HEK293 (cell line): ENCODE measurements around the gene FOXS1.

Experiments used
- CTCF ChIA-PET: fragments of 350-600 bp; formaldehyde crosslinking; extraction: SDS; loops from one replicate; lab custom pipeline; 2021; ENCODE audit warnings: antibody characterized with exemption; lab: Yijun Ruan, JAX
- POLR2A ChIA-PET: fragments of 300-600 bp; formaldehyde crosslinking; extraction: SDS; loops from one replicate; lab custom pipeline; 2020; ENCODE audit warnings: antibody characterized with exemption, inconsistent platforms; lab: Yijun Ruan, JAX
- H3K27ac ChIP-seq: fragments of 200-500 bp; sonication (Bioruptor generic); 2 replicates; pipeline ENCODE4 v1.5.1; 2014; ENCODE audit warnings: low read depth, low read length, control low read depth, inconsistent platforms; ENCODE audit errors: extremely low read depth
- H3K36me3 ChIP-seq, 2 experiments: fragments of 200-500 bp in 1 of 2; sonication (Bioruptor generic) in 1 of 2; 1 replicate in 1 of 2; 2 replicates in 1 of 2; pipeline ENCODE4 v1.5.1; 2014 to 2017; ENCODE audit warnings: inconsistent platforms in 2 of 2, low read length in 2 of 2; ENCODE audit not compliant: control insufficient read depth in 2 of 2, insufficient read depth in 1 of 2
- H3K4me1 ChIP-seq: fragments of 200-500 bp; sonication (Bioruptor generic); 2 replicates; pipeline ENCODE4 v1.5.1; 2014; ENCODE audit warnings: mild to moderate bottlenecking, low read length, inconsistent platforms; ENCODE audit not compliant: control insufficient read depth, insufficient read depth
- H3K4me3 ChIP-seq: 2 replicates; pipeline ENCODE4 v1.5.1; 2011; ENCODE audit warnings: low read depth, mild to moderate bottlenecking, control low read depth, low read length, moderate library complexity
- H3K9me3 ChIP-seq: fragments of 200-500 bp; sonication (Bioruptor generic); 2 replicates; pipeline ENCODE4 v1.5.1; 2014; ENCODE audit warnings: low read depth, low read length, inconsistent platforms; ENCODE audit not compliant: control insufficient read depth, insufficient read depth
- CTCF ChIP-seq: fragments of 450-650 bp; formaldehyde crosslinking; IDR thresholded peaks from 2 replicates; pipeline ENCODE4 v1.5.1; 2016; ENCODE audit warnings: missing biosample characterization, missing genetic modification characterization
- EGR2 ChIP-seq: fragments of 450-650 bp; formaldehyde crosslinking; IDR thresholded peaks from 2 replicates; pipeline ENCODE4 v1.5.1; 2016; ENCODE audit warnings: low read depth, missing biosample characterization, missing genetic modification characterization
- IKZF3 ChIP-seq: fragments of 450-650 bp; IDR thresholded peaks from 2 replicates; pipeline ENCODE4 v1.5.0; 2018; ENCODE audit warnings: missing biosample characterization, mild to moderate bottlenecking, missing genetic modification characterization, moderate library complexity
- KLF9 ChIP-seq: fragments of 450-650 bp; formaldehyde crosslinking; IDR thresholded peaks from 2 replicates; pipeline ENCODE4 v1.5.1; 2016; ENCODE audit warnings: missing biosample characterization, missing genetic modification characterization, low read depth
- SCRT1 ChIP-seq: fragments of 450-650 bp; formaldehyde crosslinking; IDR thresholded peaks from 2 replicates; pipeline ENCODE4 v1.5.1; 2016; ENCODE audit warnings: missing biosample characterization, missing genetic modification characterization, borderline replicate concordance
- YY1 ChIP-seq: fragments of 450-650 bp; formaldehyde crosslinking; IDR thresholded peaks from 2 replicates; pipeline ENCODE4 v1.5.1; 2018; ENCODE audit warnings: missing biosample characterization, missing genetic modification characterization
- YY2 ChIP-seq: fragments of 450-650 bp; formaldehyde crosslinking; IDR thresholded peaks from 2 replicates; pipeline ENCODE4 v1.5.1; 2016; ENCODE audit warnings: missing biosample characterization, missing genetic modification characterization
- ZNF157 ChIP-seq: fragments of 450-650 bp; formaldehyde crosslinking; IDR thresholded peaks from 2 replicates; pipeline ENCODE4 v1.5.1; 2016; ENCODE audit warnings: missing biosample characterization, missing genetic modification characterization
- ZNF223 ChIP-seq: fragments of 450-650 bp; formaldehyde crosslinking; IDR thresholded peaks from 2 replicates; pipeline ENCODE4 v1.5.1; 2016; ENCODE audit warnings: missing biosample characterization, missing genetic modification characterization
- ZNF335 ChIP-seq: fragments of 450-650 bp; formaldehyde crosslinking; conservative IDR thresholded peaks from 2 replicates; pipeline ENCODE4 v1.5.1; 2016; ENCODE audit warnings: missing biosample characterization, missing genetic modification characterization
- ZNF391 ChIP-seq: fragments of 450-650 bp; formaldehyde crosslinking; IDR thresholded peaks from 2 replicates; pipeline ENCODE4 v1.5.1; 2016; ENCODE audit warnings: low read depth, missing biosample characterization, missing genetic modification characterization, borderline replicate concordance
- ZNF394 ChIP-seq: fragments of 450-650 bp; formaldehyde crosslinking; IDR thresholded peaks from 2 replicates; pipeline ENCODE4 v1.5.1; 2016; ENCODE audit warnings: missing biosample characterization, missing genetic modification characterization, mild to moderate bottlenecking, moderate library complexity, borderline replicate concordance
- ZNF404 ChIP-seq: fragments of 450-650 bp; formaldehyde crosslinking; IDR thresholded peaks from 2 replicates; pipeline ENCODE4 v1.5.1; 2017; ENCODE audit warnings: missing biosample characterization, missing genetic modification characterization
- ZNF518A ChIP-seq: fragments of 450-650 bp; formaldehyde crosslinking; conservative IDR thresholded peaks from 2 replicates; pipeline ENCODE4 v1.5.1; 2016; ENCODE audit warnings: low read depth, missing biosample characterization, missing genetic modification characterization
- ZNF530 ChIP-seq: fragments of 450-650 bp; formaldehyde crosslinking; IDR thresholded peaks from 2 replicates; pipeline ENCODE4 v1.5.1; 2016; ENCODE audit warnings: low read depth, missing biosample characterization, missing genetic modification characterization
- ZNF560 ChIP-seq: fragments of 450-650 bp; formaldehyde crosslinking; IDR thresholded peaks from 2 replicates; pipeline ENCODE4 v1.5.1; 2017; ENCODE audit warnings: missing biosample characterization, missing genetic modification characterization, borderline replicate concordance
- ZNF626 ChIP-seq: fragments of 450-650 bp; sonication (Bioruptor Pico); formaldehyde crosslinking; IDR thresholded peaks from 2 replicates; pipeline ENCODE4 v1.5.1; 2018; ENCODE audit warnings: missing biosample characterization, missing genetic modification characterization, inconsistent platforms
- ZNF677 ChIP-seq: fragments of 450-650 bp; IDR thresholded peaks from 2 replicates; pipeline ENCODE4 v1.5.0; 2018; ENCODE audit warnings: missing biosample characterization, mild to moderate bottlenecking, missing genetic modification characterization, moderate library complexity
- ZNF692 ChIP-seq: fragments of 450-650 bp; formaldehyde crosslinking; IDR thresholded peaks from 2 replicates; pipeline ENCODE4 v1.5.1; 2016; ENCODE audit warnings: missing biosample characterization, missing genetic modification characterization
- ZNF747 ChIP-seq: fragments of 450-650 bp; formaldehyde crosslinking; IDR thresholded peaks from 2 replicates; pipeline ENCODE4 v1.5.1; 2016; ENCODE audit warnings: missing biosample characterization, missing genetic modification characterization
- ZNF777 ChIP-seq: fragments of 450-650 bp; formaldehyde crosslinking; IDR thresholded peaks from 2 replicates; pipeline ENCODE4 v1.5.1; 2017; ENCODE audit warnings: missing biosample characterization, missing genetic modification characterization, borderline replicate concordance
- ZNF792 ChIP-seq: fragments of 450-650 bp; formaldehyde crosslinking; IDR thresholded peaks from 2 replicates; pipeline ENCODE4 v1.5.1; 2016; ENCODE audit warnings: missing biosample characterization, missing genetic modification characterization
- TF ChIP-seq, protein P1 (sequence below): fragments of 450-650 bp; formaldehyde crosslinking; IDR thresholded peaks from 2 replicates; pipeline ENCODE4 v1.5.1; 2016; ENCODE audit warnings: missing biosample characterization, missing genetic modification characterization
- TF ChIP-seq, protein P2 (sequence below): fragments of 450-650 bp; formaldehyde crosslinking; IDR thresholded peaks from 2 replicates; pipeline ENCODE4 v1.5.1; 2016; ENCODE audit warnings: missing biosample characterization, missing genetic modification characterization

FOXS1 gene

DNA sequence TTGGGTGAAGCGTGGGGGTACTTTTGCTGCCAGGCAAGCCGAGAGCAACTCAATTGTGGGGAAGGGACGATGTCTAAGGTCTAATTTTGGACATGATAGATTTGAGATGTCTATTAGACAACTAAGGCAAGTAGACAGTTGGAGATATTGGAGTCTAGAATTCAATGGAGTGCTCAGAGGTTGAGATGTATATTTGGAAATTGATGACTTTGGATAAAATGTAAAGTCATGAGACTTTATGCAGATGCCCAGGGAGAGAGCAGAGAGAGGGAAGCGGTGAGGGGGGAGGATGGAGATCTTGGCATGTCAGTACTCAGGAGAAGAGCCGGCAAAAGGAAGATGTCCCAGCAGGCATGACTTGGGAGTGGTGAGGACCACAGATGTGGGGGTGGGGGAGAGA, 19.3 kb downstream of the FOXS1 start:
- TF ChIP-seq SCRT1 (tag by site-specific recombination) (no peak), ZNF223 (tag by site-specific recombination) (no peak), ZNF692 (tag by site-specific recombination) (no peak), ZNF335 (no peak), KLF9 (tag by site-specific recombination) (no peak), CTCF (no peak), EGR2 (no peak), ZNF792 (no peak), ZNF518A (tag by site-specific recombination) (no peak), YY1 (tag by site-specific recombination) (no peak), ZNF404 (no peak), IKZF3 (tag by site-specific recombination) (no peak), ZNF394 (no peak)
- no peaks in the 10 kb centered on the region for H3K4me1 ChIP-seq
- ChIA-PET POLR2A (no interaction called here), CTCF (interaction anchor here (0.9 to 4.1 kb wide), 2 partner anchors 21 to 205 kb away, joined by 3 to 54 read pairs; partner anchors contain the start of gene FOXS1)
- H3K36me3 ChIP-seq = no peaks in the 10 kb centered on the region
- H3K27ac ChIP-seq = no peak overlapping the region
- H3K4me3 ChIP-seq = no peak overlapping the region
- H3K9me3 ChIP-seq = no peaks in the 10 kb centered on the region

DNA sequence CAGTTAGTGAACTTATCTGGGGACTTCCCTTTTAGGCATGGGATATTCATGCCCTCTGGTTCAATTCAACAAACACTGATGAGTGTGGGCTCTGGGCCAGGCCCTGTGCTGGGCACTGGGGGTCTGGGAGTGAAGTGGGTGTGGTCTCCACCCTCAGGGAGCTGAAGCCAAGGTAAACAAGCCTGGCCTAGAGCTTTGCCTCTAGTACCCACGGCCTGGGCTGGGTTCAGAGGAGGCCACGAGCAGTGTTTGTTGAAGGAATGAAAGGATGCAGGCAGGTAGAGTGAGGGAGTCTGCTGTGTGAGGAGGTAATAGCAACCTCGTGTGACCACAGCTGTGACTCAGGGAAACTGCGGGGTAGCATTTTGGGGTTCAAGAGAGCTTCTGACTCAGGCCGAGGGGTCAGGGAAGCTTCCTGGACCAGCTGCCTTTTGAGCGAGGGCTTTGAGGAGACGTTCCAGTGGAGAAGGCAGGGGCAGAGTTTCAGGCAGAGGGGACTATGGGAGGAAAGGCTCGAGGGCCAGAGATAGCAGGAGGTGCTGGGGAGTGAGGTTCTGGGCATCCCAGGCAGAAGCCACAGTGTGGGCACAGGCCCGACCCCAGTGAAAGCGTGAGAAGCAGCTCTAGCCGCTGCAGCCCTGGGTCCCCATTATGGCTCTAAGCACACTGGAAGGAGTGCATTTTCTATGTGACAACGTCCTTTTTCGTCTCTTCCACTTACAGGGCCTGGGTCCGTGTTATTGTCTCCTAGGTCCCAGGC, 20.7 kb downstream of the FOXS1 start:
- H3K4me3 ChIP-seq = no peak overlapping the region
- no peaks in the 10 kb centered on the region for H3K36me3 ChIP-seq
- no peaks in the 10 kb centered on the region for H3K9me3 ChIP-seq
- CTCF ChIA-PET = interaction anchor here (1.2 to 4.1 kb wide), 8 partner anchors 11 to 267 kb away, joined by 3 to 71 read pairs (median 24); partner anchors contain the start of genes FOXS1 and PDRG1
- H3K4me1 ChIP-seq = no peaks in the 10 kb centered on the region
- no peak overlapping the region for H3K27ac ChIP-seq
- POLR2A ChIA-PET = interaction anchor here (1.4 kb wide), 1 partner anchor 127 kb away, joined by 5 read pairs; the partner anchor contains the start of gene PDRG1
- no peak for TF ChIP-seq ZNF626 (tag by site-specific recombination)
- TF ChIP-seq ZNF677 (tag by site-specific recombination) = no peak
- TF ChIP-seq, protein P1, sequence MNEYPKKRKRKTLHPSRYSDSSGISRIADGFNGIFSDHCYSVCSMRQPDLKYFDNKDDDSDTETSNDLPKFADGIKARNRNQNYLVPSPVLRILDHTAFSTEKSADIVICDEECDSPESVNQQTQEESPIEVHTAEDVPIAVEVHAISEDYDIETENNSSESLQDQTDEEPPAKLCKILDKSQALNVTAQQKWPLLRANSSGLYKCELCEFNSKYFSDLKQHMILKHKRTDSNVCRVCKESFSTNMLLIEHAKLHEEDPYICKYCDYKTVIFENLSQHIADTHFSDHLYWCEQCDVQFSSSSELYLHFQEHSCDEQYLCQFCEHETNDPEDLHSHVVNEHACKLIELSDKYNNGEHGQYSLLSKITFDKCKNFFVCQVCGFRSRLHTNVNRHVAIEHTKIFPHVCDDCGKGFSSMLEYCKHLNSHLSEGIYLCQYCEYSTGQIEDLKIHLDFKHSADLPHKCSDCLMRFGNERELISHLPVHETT (tag by site-specific recombination) = no peak
- TF ChIP-seq EGR2 = 0 out of 2 replicates have a peak, but pooled peaks have one; percentile 11
- TF ChIP-seq ZNF560 (tag by site-specific recombination) = no peak
- TF ChIP-seq, protein P2, sequence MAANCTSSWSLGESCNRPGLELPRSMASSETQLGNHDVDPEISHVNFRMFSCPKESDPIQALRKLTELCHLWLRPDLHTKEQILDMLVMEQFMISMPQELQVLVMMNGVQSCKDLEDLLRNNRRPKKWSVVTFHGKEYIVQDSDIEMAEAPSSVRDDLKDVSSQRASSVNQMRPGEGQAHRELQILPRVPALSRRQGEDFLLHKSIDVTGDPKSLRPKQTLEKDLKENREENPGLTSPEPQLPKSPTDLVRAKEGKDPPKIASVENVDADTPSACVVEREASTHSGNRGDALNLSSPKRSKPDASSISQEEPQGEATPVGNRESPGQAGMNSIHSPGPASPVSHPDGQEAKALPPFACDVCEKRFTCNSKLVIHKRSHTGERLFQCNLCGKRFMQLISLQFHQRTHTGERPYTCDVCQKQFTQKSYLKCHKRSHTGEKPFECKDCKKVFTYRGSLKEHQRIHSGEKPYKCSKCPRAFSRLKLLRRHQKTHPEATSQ = no peak
- TF ChIP-seq ZNF157 (tag by site-specific recombination) = no peak
- no peak for TF ChIP-seq YY2 (tag by site-specific recombination)
- TF ChIP-seq ZNF530 = no peak
- TF ChIP-seq ZNF777 = no peak
- no peak for TF ChIP-seq ZNF747 (tag by site-specific recombination)
- TF ChIP-seq ZNF391 (tag by site-specific recombination) = no peak
